NCI-H187 treated with DMSO at 0.1 percent for 48 hours (cell line): ENCODE results near the gene ZNF101.

ENCODE experiments used
- DNase-seq: peaks from one replicate; lab custom pipeline; 2025; lab: John Stamatoyannopoulos, UW

Gene ZNF101

GRCh38 chr19:19668230-19669012 lies at the start of gene ZNF101:
ZNF101 (plus strand) TSS chr19:19668839; CDS start chr19:19668964, 125 bp downstream.
- peak; percentile 49 for DNase-seq

GRCh38 chr19:19619181-19619848 lies 49.3 kb upstream of the ZNF101 start:
- DNase-seq: no peak

- no peak for DNase-seq
Observed at GRCh38 chr19:19619849-19620210, 48.8 kb upstream of the ZNF101 start.

GRCh38 chr19:19623383-19623782 lies 45.3 kb upstream of the ZNF101 start:
- DNase-seq: no peak

- no peak for DNase-seq
Observed at GRCh38 chr19:19624032-19624570, 44.5 kb upstream of the ZNF101 start.

- DNase-seq: no peak
Observed at GRCh38 chr19:19626516-19627472, 41.8 kb upstream of the ZNF101 start.

- DNase-seq: no peak
Observed at GRCh38 chr19:19627621-19628500, 40.8 kb upstream of the ZNF101 start, which contains the start of gene LPAR2. LPAR2 (minus strand) TSS chr19:19628220; CDS start chr19:19627275, 945 bp downstream.

GRCh38 chr19:19628501-19629134 lies 40.0 kb upstream of the ZNF101 start:
- DNase-seq: no peak

- no peak for DNase-seq
Observed at GRCh38 chr19:19630062-19630414, 38.6 kb upstream of the ZNF101 start.

- no peak for DNase-seq
Observed at GRCh38 chr19:19630426-19630825, 38.2 kb upstream of the ZNF101 start.

GRCh38 chr19:19631346-19631745 lies 37.3 kb upstream of the ZNF101 start:
- DNase-seq: no peak

GRCh38 chr19:19632661-19633060 lies 36.0 kb upstream of the ZNF101 start:
- no peak for DNase-seq

GRCh38 chr19:19633711-19634515 lies 34.7 kb upstream of the ZNF101 start:
- DNase-seq: no peak

GRCh38 chr19:19634516-19635312 lies 33.9 kb upstream of the ZNF101 start:
- DNase-seq: no peak

- no peak for DNase-seq
Observed at GRCh38 chr19:19635313-19635702, 33.3 kb upstream of the ZNF101 start.

- DNase-seq: no peak
Observed at GRCh38 chr19:19636573-19637185, 32.0 kb upstream of the ZNF101 start.

GRCh38 chr19:19637186-19637522 lies 31.5 kb upstream of the ZNF101 start:
- DNase-seq: no peak

- DNase-seq: no peak
Observed at GRCh38 chr19:19637523-19638251, 31.0 kb upstream of the ZNF101 start.
